KMS-11 (cell line): ENCODE measurements around the gene SLC25A19.

Experiments used
- H2AFZ ChIP-seq: fragments of 200-600 bp; sonication (generic); 2 replicates; pipeline ENCODE4 v1.6.1; 2016; ENCODE audit warnings: antibody characterized with exemption, mixed run types, low read depth
- H3K27ac ChIP-seq: fragments of 200-600 bp; sonication (generic); 2 replicates; pipeline ENCODE4 v1.6.1; 2016; ENCODE audit warnings: mild to moderate bottlenecking, mixed run types
- H3K27me3 ChIP-seq: fragments of 200-600 bp; sonication (generic); 2 replicates; pipeline ENCODE4 v1.6.1; 2017; ENCODE audit warnings: mild to moderate bottlenecking, low read depth, mixed run types, moderate library complexity; ENCODE audit not compliant: insufficient read depth
- H3K36me3 ChIP-seq: fragments of 200-600 bp; sonication (generic); 2 replicates; pipeline ENCODE4 v1.6.1; 2017; ENCODE audit warnings: mild to moderate bottlenecking, mixed run types; ENCODE audit not compliant: insufficient read depth
- H3K4me1 ChIP-seq: fragments of 200-600 bp; sonication (generic); 2 replicates; pipeline ENCODE4 v1.6.1; 2016; ENCODE audit warnings: mild to moderate bottlenecking, low read depth, mixed run types; ENCODE audit not compliant: poor library complexity, severe bottlenecking
- H3K4me2 ChIP-seq: fragments of 200-600 bp; sonication (generic); 2 replicates; pipeline ENCODE4 v1.7.0; 2016; ENCODE audit warnings: mild to moderate bottlenecking, mixed run types
- H3K4me3 ChIP-seq: fragments of 200-600 bp; sonication (generic); IDR thresholded peaks from 2 replicates; pipeline ENCODE4 v1.6.1; 2017; ENCODE audit warnings: low read depth, low read length, mixed read lengths; ENCODE audit not compliant: insufficient read depth
- H3K79me2 ChIP-seq: fragments of 200-600 bp; sonication (generic); 2 replicates; pipeline ENCODE4 v1.6.1; 2016; ENCODE audit warnings: low read depth, mixed run types; ENCODE audit not compliant: insufficient read depth
- H3K9ac ChIP-seq: fragments of 200-600 bp; sonication (generic); 2 replicates; pipeline ENCODE4 v1.6.1; 2016; ENCODE audit warnings: mild to moderate bottlenecking, mixed run types
- H4K20me1 ChIP-seq: fragments of 200-600 bp; sonication (generic); 2 replicates; pipeline ENCODE4 v1.6.1; 2016; ENCODE audit warnings: mild to moderate bottlenecking, mixed run types; ENCODE audit not compliant: insufficient read depth
- CTCF ChIP-seq: fragments of 200-600 bp; sonication (generic); conservative IDR thresholded peaks from 2 replicates; pipeline ENCODE4 v1.6.1; 2017; ENCODE audit warnings: low read depth, mild to moderate bottlenecking, antibody characterized with exemption, low read length, moderate library complexity, mixed read lengths

Gene SLC25A19

GRCh38 chr17:75271955-75272847, 17.0 kb downstream of the SLC25A19 start:
- peak overlapping the region; percentile 91 for H2AFZ ChIP-seq
- H3K4me3 ChIP-seq: no peak overlapping the region
- H4K20me1 ChIP-seq: no peaks in the 10 kb centered on the region
- TF ChIP-seq CTCF: no peak
- peak overlapping the region; percentile 80 for H3K27ac ChIP-seq
- H3K36me3 ChIP-seq: no peaks in the 10 kb centered on the region; the same call in 1 of the 2 replicates
- H3K79me2 ChIP-seq: peaks cover 9% of the 10 kb centered on the region; the same call in 1 of the 2 replicates
- no peaks in the 10 kb centered on the region for H3K27me3 ChIP-seq
- H3K4me1 ChIP-seq: peaks cover 34% of the 10 kb centered on the region
- H3K4me2 ChIP-seq: peak overlapping the region; percentile 92
- peak overlapping the region; percentile 92 for H3K9ac ChIP-seq

- H3K27me3 ChIP-seq: no peaks in the 10 kb centered on the region
- peak overlapping the region; percentile 91 for H2AFZ ChIP-seq
- H3K4me2 ChIP-seq: peak overlapping the region; percentile 92
- H3K4me1 ChIP-seq: peaks cover 34% of the 10 kb centered on the region
- H3K79me2 ChIP-seq: peaks cover 9% of the 10 kb centered on the region; the same call in 1 of the 2 replicates
- H3K4me3 ChIP-seq: no peak overlapping the region
- H4K20me1 ChIP-seq: no peaks in the 10 kb centered on the region
- peak overlapping the region; percentile 92 for H3K9ac ChIP-seq
- peak overlapping the region; percentile 80 for H3K27ac ChIP-seq
- peak; percentile 57 for TF ChIP-seq CTCF
- H3K36me3 ChIP-seq: no peaks in the 10 kb centered on the region; the same call in 1 of the 2 replicates
Observed at GRCh38 chr17:75271233-75271954, 17.8 kb downstream of the SLC25A19 start.

GRCh38 chr17:75270966-75271232, 18.3 kb downstream of the SLC25A19 start, which contains the start of gene MIF4GD:
TSS of gene MIF4GD (minus strand) at chr17:75271231. CDS start at chr17:75270195, 1,036 bp downstream.
- TF ChIP-seq CTCF: no peak
- Histone ChIP-seq H3K27me3 (no peaks in the 10 kb centered on the region), H3K4me1 (peaks cover 34% of the 10 kb centered on the region), H3K27ac (peak within 1 kb of the TSS; percentile 80), H3K79me2 (peaks cover 9% of the 10 kb centered on the region; the same call in 1 of the 2 replicates), H3K9ac (peak within 1 kb of the TSS; percentile 92), H3K4me2 (peak within 1 kb of the TSS; percentile 97), H4K20me1 (no peaks in the 10 kb centered on the region), H3K4me3 (peak within 1 kb of the TSS; percentile 56), H2AFZ (peak within 1 kb of the TSS; percentile 91), H3K36me3 (no peaks in the 10 kb centered on the region; the same call in 1 of the 2 replicates)

- Histone ChIP-seq H2AFZ (peak overlapping the region; percentile 87), H3K9ac (peak overlapping the region; percentile 76), H3K4me3 (peak overlapping the region; percentile 56), H3K27me3 (no peaks in the 10 kb centered on the region), H3K4me1 (peaks cover 34% of the 10 kb centered on the region), H3K79me2 (peaks cover 9% of the 10 kb centered on the region; the same call in 1 of the 2 replicates), H4K20me1 (no peaks in the 10 kb centered on the region), H3K36me3 (no peaks in the 10 kb centered on the region; the same call in 1 of the 2 replicates), H3K27ac (peak overlapping the region; percentile 61), H3K4me2 (peak overlapping the region; percentile 97)
- no peak; the same call in 1 of the 2 replicates for TF ChIP-seq CTCF
Observed at GRCh38 chr17:75270218-75270965, 18.8 kb downstream of the SLC25A19 start.
